Measurements from ENCODE around the gene GALNTL6.

DNA sequence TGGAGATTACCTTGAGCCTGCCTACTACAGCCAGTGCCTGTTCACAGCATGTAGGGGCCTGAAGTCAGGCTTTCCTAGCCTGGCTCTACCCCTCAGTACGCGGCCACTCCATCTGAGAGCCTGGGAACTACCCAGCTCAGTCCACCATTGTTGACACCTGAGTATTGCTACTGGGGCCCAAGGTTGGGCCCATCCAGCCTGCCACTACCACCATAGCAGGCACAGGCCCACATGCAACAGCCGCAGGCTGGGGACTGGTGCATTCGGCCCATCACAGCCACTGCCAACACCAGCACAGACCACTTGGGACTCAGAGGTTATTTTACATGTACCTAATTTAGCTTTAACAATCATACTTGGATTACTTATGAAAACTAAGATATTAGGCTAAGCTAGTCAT lies 314.0 kb downstream of the GALNTL6 start:
- TF ChIP-seq ZNF274 (IDR thresholded peaks at IDR 0.05; ENCODE audit: low read depth, low read length) (no peak), YY1 (IDR thresholded peaks at IDR 0.05; ENCODE audit: insufficient read depth, insufficient read length) (no peak)
